ENCODE data around the gene PTPN1. TPM values are rescaled to one million over a fixed set of nuclear protein-coding genes. Genes with fewer than 3 reads are reported as not detected.

The PTPN1 gene
- total and polyA plus RNA-seq, 10 donors, result 20.5 to 84.9 (median 68.6) TPM

- intact Hi-C loops (cut with DNase I; ENCODE audit: low total_unique reads), result loop anchor here (5.0 kb wide), 1 partner anchor 384 kb away; the partner anchor contains the start of gene CEBPB
- DNase-seq, result peak; percentile 88
- H3K36me3 ChIP-seq, result peaks cover 2 to 99% (median 76%) of the 10 kb centered on the region in 6 donors
Measured at GRCh38 chr20:50575865-50576720, 65.9 kb downstream of the PTPN1 start.

GRCh38 chr20:50577175-50578018 is 67.2 kb downstream of the PTPN1 start:
- intact Hi-C loops (cut with DNase I; ENCODE audit: low total_unique reads), result loop anchor here (5.0 kb wide), 1 partner anchor 385 kb away; the partner anchor contains the start of gene CEBPB
- H3K27ac ChIP-seq, result peak overlapping the region in 1 of 8 donors; percentile 6
- peak; percentile 73 for DNase-seq

More at GRCh38 chr20:50575865-50576720, 65.9 kb downstream of the PTPN1 start:
- Histone ChIP-seq H3K27ac (peak overlapping the region in 2 of 8 donors; percentile 4 to 23), H3K27me3 (replicated peaks in 1 of 7) (no peaks in the 10 kb centered on the region), H3K9me3 (no peaks in the 10 kb centered on the region), H3K4me3 (no peak overlapping the region), H3K4me1 (peaks cover 14 to 69% (median 40%) of the 10 kb centered on the region in 6 donors)
- WGBS, 5 donors, result 57 to 72% (median 65%) methylated on average over 12 of the region's 12 CpGs
- peak in 2 of 3 donors; percentile 59 to 68 for TF ChIP-seq POLR2AphosphoS5 (IDR thresholded peaks at IDR 0.05)
- TF ChIP-seq CTCF (IDR thresholded peaks at IDR 0.05 in 8 of 11, conservative IDR thresholded peaks at IDR 0.05 in 3 of 11), result peak; percentile 39 to 86 (median 77)
- no peak for TF ChIP-seq POLR2A (IDR thresholded peaks at IDR 0.05)

GRCh38 chr20:50578061-50578777 is 68.0 kb downstream of the PTPN1 start:
- TF ChIP-seq POLR2A (IDR thresholded peaks at IDR 0.05) (no peak), CTCF (IDR thresholded peaks at IDR 0.05 in 8 of 11, conservative IDR thresholded peaks at IDR 0.05 in 3 of 11) (no peak), POLR2AphosphoS5 (IDR thresholded peaks at IDR 0.05) (peak in 2 of 3 donors; percentile 29 to 48)
- Histone ChIP-seq H3K4me1 (peaks cover 1 to 64% (median 30%) of the 10 kb centered on the region in 6 donors), H3K27ac (peak overlapping the region in 1 of 8 donors; percentile 6), H3K4me3 (no peak overlapping the region), H3K36me3 (peaks cover 2 to 100% (median 94%) of the 10 kb centered on the region in 6 donors), H3K9me3 (no peaks in the 10 kb centered on the region), H3K27me3 (replicated peaks in 1 of 7) (no peaks in the 10 kb centered on the region)
- DNase-seq, result peak; percentile 54
- intact Hi-C loops (cut with DNase I; ENCODE audit: low total_unique reads), result loop anchor here (5.0 kb wide), 1 partner anchor 386 kb away; the partner anchor contains the start of gene CEBPB
- WGBS, 5 donors, result 83 to 91% (median 91%) methylated on average over 14 of the region's 14 CpGs

More at GRCh38 chr20:50577175-50578018, 67.2 kb downstream of the PTPN1 start:
- WGBS, 5 donors, result 81 to 92% (median 89%) methylated on average over 11 to 17 of the region's 17 CpGs
- Histone ChIP-seq H3K36me3 (peaks cover 2 to 100% (median 87%) of the 10 kb centered on the region in 6 donors), H3K9me3 (no peaks in the 10 kb centered on the region), H3K27me3 (replicated peaks in 1 of 7) (no peaks in the 10 kb centered on the region), H3K4me1 (peaks cover 10 to 64% (median 31%) of the 10 kb centered on the region in 6 donors), H3K4me3 (no peak overlapping the region)
- TF ChIP-seq POLR2A (IDR thresholded peaks at IDR 0.05), result no peak
- peak in 1 of 3 donors; percentile 46 for TF ChIP-seq POLR2AphosphoS5 (IDR thresholded peaks at IDR 0.05)

- peak; percentile 13 for DNase-seq
- WGBS, 5 donors, result 73 to 81% (median 77%) methylated on average over 5 of the region's 5 CpGs
Measured at GRCh38 chr20:50578778-50579165, 68.6 kb downstream of the PTPN1 start.

More at GRCh38 chr20:50578778-50579165, 68.6 kb downstream of the PTPN1 start:
- Histone ChIP-seq H3K27ac (peak overlapping the region in 1 of 8 donors; percentile 40), H3K9me3 (no peaks in the 10 kb centered on the region), H3K4me1 (peaks cover 0 to 64% (median 27%) of the 10 kb centered on the region in 6 donors), H3K27me3 (replicated peaks in 1 of 7) (no peaks in the 10 kb centered on the region), H3K4me3 (no peak overlapping the region), H3K36me3 (peaks cover 2 to 100% (median 97%) of the 10 kb centered on the region in 6 donors)
- intact Hi-C loops (cut with DNase I; ENCODE audit: low total_unique reads), result loop anchor here (5.0 kb wide), 1 partner anchor 386 kb away; the partner anchor contains the start of gene CEBPB
- no peak for TF ChIP-seq POLR2A (IDR thresholded peaks at IDR 0.05)
- no peak for TF ChIP-seq CTCF (IDR thresholded peaks at IDR 0.05 in 8 of 11, conservative IDR thresholded peaks at IDR 0.05 in 3 of 11)
- no peak for TF ChIP-seq POLR2AphosphoS5 (IDR thresholded peaks at IDR 0.05)
